HCT116 (cell line): ENCODE results near the gene TMOD4. TPM values are rescaled to one million over a fixed set of nuclear protein-coding genes. Genes with fewer than 3 reads are reported as not detected.

ENCODE experiments used
- ATAC-seq: fragments of 200-7000 bp; cut with Tn5 transposase; 2 replicates; pipeline ENCODE4 v1.9.1; 2020; ENCODE audit warnings: mild to moderate bottlenecking, moderate library complexity
- BruUV-seq: library from RNA; stranded (reverse); fragments of 400-500 nt; replicated peaks from 2 replicates; lab custom pipeline; 2021; lab: Mats Ljungman, UMichigan
- CTCF ChIA-PET: fragments of 300-600 bp; sonication (Branson Sonifier 250); formaldehyde crosslinking; loops from one replicate; lab custom pipeline; 2021; ENCODE audit warnings: antibody characterized with exemption; lab: Charles Lee
- POLR2A ChIA-PET: fragments of 300-600, 350-600 bp; sonication (Branson Sonifier 250); formaldehyde crosslinking; loops from one replicate; lab custom pipeline; 2021; ENCODE audit warnings: antibody characterized with exemption; lab: Charles Lee
- RAD21 ChIA-PET, 2 experiments: fragments of 300-600 bp; sonication (Branson Sonifier 250); formaldehyde crosslinking; loops; one replicate each; lab custom pipeline; 2023; ENCODE audit warnings: low total read pairs in 2 of 2; ENCODE audit not compliant: uncharacterized antibody in 2 of 2, unreplicated experiment in 2 of 2, low non-redundant PET in 1 of 2; lab: Charles Lee
- DNase-seq: peaks from one replicate; pipeline ENCODE4 v3.0.0-alpha.2; 2010; ENCODE audit warnings: low read depth, low spot score
- H2AFZ ChIP-seq: fragments of 200-600 bp; shearing (Covaris generic), sonication (generic); 2 replicates; pipeline ENCODE4 v1.6.1; 2017; ENCODE audit warnings: low read depth, mixed run types, mixed read lengths, antibody characterized with exemption, low read length; ENCODE audit not compliant: poor library complexity, severe bottlenecking
- H3K27ac ChIP-seq: 2 replicates; pipeline ENCODE4 v1.5.1; 2012; ENCODE audit warnings: low read depth, low read length
- H3K27me3 ChIP-seq: fragments of 200-600 bp; sonication (generic); 2 replicates; pipeline ENCODE4 v1.6.1; 2016; ENCODE audit warnings: mixed run types, low read length, mixed read lengths; ENCODE audit not compliant: insufficient read depth
- H3K36me3 ChIP-seq, 2 experiments: fragments of 200-500 bp in 1 of 2; fragments of 200-600 bp in 1 of 2; sonication (Bioruptor generic) in 1 of 2; sonication (generic) in 1 of 2; 2 replicates each; pipeline versions ENCODE4 v1.5.1 to v1.6.1; 2014 to 2016; ENCODE audit warnings: low read length in 2 of 2, inconsistent platforms in 1 of 2, mixed read lengths in 1 of 2, mixed run types in 1 of 2; ENCODE audit not compliant: insufficient read depth in 2 of 2, control insufficient read depth in 1 of 2
- H3K4me1 ChIP-seq, 2 experiments: fragments of 200-600 bp in 1 of 2; sonication (generic) in 1 of 2; 2 replicates each; pipeline versions ENCODE4 v1.5.1 to v1.6.1; 2012 to 2017; ENCODE audit warnings: low read length in 2 of 2, inconsistent platforms in 1 of 2, mild to moderate bottlenecking in 1 of 2, mixed read lengths in 1 of 2, mixed run types in 1 of 2, moderate library complexity in 1 of 2; ENCODE audit not compliant: insufficient read depth in 2 of 2, control insufficient read depth in 1 of 2
- H3K4me2 ChIP-seq: fragments of 200-600 bp; sonication (generic); 2 replicates; pipeline ENCODE4 v1.6.1; 2017; ENCODE audit warnings: mixed run types, low read length, mixed read lengths
- H3K4me3 ChIP-seq, 2 experiments: fragments of 200-600 bp in 1 of 2; sonication (generic) in 1 of 2; replicated peaks in 1 of 2; 2 replicates each; pipeline ENCODE4 v1.5.1; 2011 to 2016; ENCODE audit warnings: low read length in 2 of 2, control low read depth in 1 of 2, low read depth in 1 of 2, mild to moderate bottlenecking in 1 of 2, mixed read lengths in 1 of 2, mixed run types in 1 of 2
- H3K79me2 ChIP-seq: fragments of 200-600 bp; sonication (generic); 2 replicates; pipeline ENCODE4 v1.6.1; 2017; ENCODE audit warnings: mild to moderate bottlenecking, mixed run types, low read length, moderate library complexity, mixed read lengths; ENCODE audit not compliant: insufficient read depth
- H3K9ac ChIP-seq: fragments of 200-600 bp; sonication (generic); 2 replicates; pipeline ENCODE4 v1.6.1; 2016; ENCODE audit warnings: low read length, mixed read lengths
- H3K9me2 ChIP-seq: fragments of 200-600 bp; sonication (generic), shearing (Covaris generic); 2 replicates; pipeline ENCODE4 v1.6.1; 2017; ENCODE audit warnings: mixed run types, mild to moderate bottlenecking, moderate library complexity; ENCODE audit not compliant: insufficient read depth
- H3K9me3 ChIP-seq, 2 experiments: fragments of 200-500 bp in 1 of 2; fragments of 200-600 bp in 1 of 2; sonication (Bioruptor generic) in 1 of 2; sonication (generic) in 1 of 2; 2 replicates each; pipeline ENCODE4 v1.6.1; 2014 to 2017; ENCODE audit warnings: low read length in 2 of 2, mixed read lengths in 2 of 2, inconsistent platforms in 1 of 2, low read depth in 1 of 2, mild to moderate bottlenecking in 1 of 2, mixed run types in 1 of 2, moderate library complexity in 1 of 2; ENCODE audit not compliant: control insufficient read depth in 1 of 2, insufficient read depth in 1 of 2
- H4K20me1 ChIP-seq: fragments of 200-600 bp; sonication (generic), shearing (Covaris generic); 2 replicates; pipeline ENCODE4 v1.6.1; 2017; ENCODE audit warnings: mixed run types, mild to moderate bottlenecking, moderate library complexity; ENCODE audit not compliant: insufficient read depth
- CEBPB ChIP-seq: IDR thresholded peaks from 2 replicates; pipeline ENCODE4 v1.6.1; 2012; ENCODE audit warnings: low read depth
- ELF1 ChIP-seq: IDR thresholded peaks from 2 replicates; pipeline ENCODE4 v1.6.1; 2012; ENCODE audit warnings: low read depth, borderline replicate concordance
- EZH2 ChIP-seq: fragments of 200-600 bp; sonication (generic); IDR thresholded peaks from 2 replicates; pipeline ENCODE4 v1.6.1; 2017; ENCODE audit warnings: antibody characterized with exemption, mixed run types
- EZH2phosphoT487 ChIP-seq: fragments of 200-600 bp; IDR thresholded peaks from 2 replicates; pipeline ENCODE4 v1.6.1; 2018; ENCODE audit warnings: antibody characterized with exemption, borderline replicate concordance
- POLR2A ChIP-seq: IDR thresholded peaks from 2 replicates; pipeline ENCODE4 v1.7.0; 2011; ENCODE audit warnings: borderline replicate concordance; ENCODE audit not compliant: insufficient read depth, insufficient read length; ENCODE audit errors: extremely low read depth
- SIN3A ChIP-seq: IDR thresholded peaks from 2 replicates; pipeline ENCODE4 v1.6.1; 2012; ENCODE audit warnings: low read depth
- SRF ChIP-seq: IDR thresholded peaks from 2 replicates; pipeline ENCODE4 v1.6.1; 2012; ENCODE audit warnings: low read depth
- TCF7L2 ChIP-seq: IDR thresholded peaks from 2 replicates; pipeline ENCODE4 v1.7.0; 2011; ENCODE audit warnings: borderline replicate concordance, inconsistent platforms; ENCODE audit not compliant: insufficient read depth, insufficient read length; ENCODE audit errors: extremely low read depth
- YY1 ChIP-seq: IDR thresholded peaks from 2 replicates; pipeline ENCODE4 v1.6.1; 2011; ENCODE audit warnings: low read length, low read depth, moderate library complexity, mild to moderate bottlenecking; ENCODE audit not compliant: insufficient replicate concordance; ENCODE audit errors: extremely low read depth
- intact Hi-C: fragments of 100-400 bp; cut with micrococcal nuclease; formaldehyde crosslinking; loops from 2 replicates; pipeline ENCODE4 v1.10.0; 2022
- total RNA-seq: library from RNA; stranded (reverse); gene quantifications from one replicate; pipeline ENCODE4 v1.2.1, GENCODE V29; 2021; ENCODE audit not compliant: unreplicated experiment
- TF ChIP-seq, protein P1 (sequence below): IDR thresholded peaks from 2 replicates; pipeline ENCODE4 v1.6.1; 2012
- TF ChIP-seq, protein P2 (sequence below): IDR thresholded peaks from 2 replicates; pipeline ENCODE4 v1.6.1; 2011; ENCODE audit warnings: mild to moderate bottlenecking, low read length, moderate library complexity; ENCODE audit not compliant: insufficient replicate concordance; ENCODE audit errors: extremely low read depth
- TF ChIP-seq, protein P3 (sequence below): IDR thresholded peaks from 2 replicates; pipeline ENCODE4 v1.6.1; 2012; ENCODE audit warnings: low read depth

The TMOD4 gene
- total RNA-seq, 1 experiment from 2014 or later: 1.8 TPM

GRCh38 chr1:151184211-151184610 lies 8.4 kb upstream of the TMOD4 start:
- ChIA-PET CTCF (no interaction called here), POLR2A (no interaction called here)
- BruUV-seq: no TSS peak

More at GRCh38 chr1:151184211-151184610, 8.4 kb upstream of the TMOD4 start:
- Histone ChIP-seq H3K4me2 (no peak overlapping the region), H2AFZ (no peak overlapping the region), H3K9ac (no peak overlapping the region), H3K4me1 (peaks cover 4 to 10% of the 10 kb centered on the region in 2 experiments; a peak in 3 of 4 replicates), H3K79me2 (peaks cover 32% of the 10 kb centered on the region), H3K27ac (no peak overlapping the region), H3K27me3 (no peaks in the 10 kb centered on the region), H3K36me3 (peaks cover 35 to 36% of the 10 kb centered on the region in 2 experiments; a peak in 3 of 4 replicates), H3K9me3 (no peaks in the 10 kb centered on the region), H3K4me3 (no peak overlapping the region), H4K20me1 (no peaks in the 10 kb centered on the region), H3K9me2 (no peaks in the 10 kb centered on the region)
- intact Hi-C loops: no loop called here
- RAD21 ChIA-PET: no interaction called here
- DNase-seq (no peak), ATAC-seq (no peak)
- TF ChIP-seq SRF: no peak
- TF ChIP-seq EZH2: no peak
- TF ChIP-seq TCF7L2: no peak
- no peak for TF ChIP-seq ELF1
- no peak for TF ChIP-seq SIN3A
- no peak for TF ChIP-seq EZH2phosphoT487
- TF ChIP-seq YY1: no peak
- TF ChIP-seq POLR2A: no peak
- TF ChIP-seq, protein P1, sequence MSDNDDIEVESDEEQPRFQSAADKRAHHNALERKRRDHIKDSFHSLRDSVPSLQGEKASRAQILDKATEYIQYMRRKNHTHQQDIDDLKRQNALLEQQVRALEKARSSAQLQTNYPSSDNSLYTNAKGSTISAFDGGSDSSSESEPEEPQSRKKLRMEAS: no peak
- TF ChIP-seq, protein P2, sequence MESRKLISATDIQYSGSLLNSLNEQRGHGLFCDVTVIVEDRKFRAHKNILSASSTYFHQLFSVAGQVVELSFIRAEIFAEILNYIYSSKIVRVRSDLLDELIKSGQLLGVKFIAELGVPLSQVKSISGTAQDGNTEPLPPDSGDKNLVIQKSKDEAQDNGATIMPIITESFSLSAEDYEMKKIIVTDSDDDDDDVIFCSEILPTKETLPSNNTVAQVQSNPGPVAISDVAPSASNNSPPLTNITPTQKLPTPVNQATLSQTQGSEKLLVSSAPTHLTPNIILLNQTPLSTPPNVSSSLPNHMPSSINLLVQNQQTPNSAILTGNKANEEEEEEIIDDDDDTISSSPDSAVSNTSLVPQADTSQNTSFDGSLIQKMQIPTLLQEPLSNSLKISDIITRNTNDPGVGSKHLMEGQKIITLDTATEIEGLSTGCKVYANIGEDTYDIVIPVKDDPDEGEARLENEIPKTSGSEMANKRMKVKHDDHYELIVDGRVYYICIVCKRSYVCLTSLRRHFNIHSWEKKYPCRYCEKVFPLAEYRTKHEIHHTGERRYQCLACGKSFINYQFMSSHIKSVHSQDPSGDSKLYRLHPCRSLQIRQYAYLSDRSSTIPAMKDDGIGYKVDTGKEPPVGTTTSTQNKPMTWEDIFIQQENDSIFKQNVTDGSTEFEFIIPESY: no peak
- TF ChIP-seq, protein P3, sequence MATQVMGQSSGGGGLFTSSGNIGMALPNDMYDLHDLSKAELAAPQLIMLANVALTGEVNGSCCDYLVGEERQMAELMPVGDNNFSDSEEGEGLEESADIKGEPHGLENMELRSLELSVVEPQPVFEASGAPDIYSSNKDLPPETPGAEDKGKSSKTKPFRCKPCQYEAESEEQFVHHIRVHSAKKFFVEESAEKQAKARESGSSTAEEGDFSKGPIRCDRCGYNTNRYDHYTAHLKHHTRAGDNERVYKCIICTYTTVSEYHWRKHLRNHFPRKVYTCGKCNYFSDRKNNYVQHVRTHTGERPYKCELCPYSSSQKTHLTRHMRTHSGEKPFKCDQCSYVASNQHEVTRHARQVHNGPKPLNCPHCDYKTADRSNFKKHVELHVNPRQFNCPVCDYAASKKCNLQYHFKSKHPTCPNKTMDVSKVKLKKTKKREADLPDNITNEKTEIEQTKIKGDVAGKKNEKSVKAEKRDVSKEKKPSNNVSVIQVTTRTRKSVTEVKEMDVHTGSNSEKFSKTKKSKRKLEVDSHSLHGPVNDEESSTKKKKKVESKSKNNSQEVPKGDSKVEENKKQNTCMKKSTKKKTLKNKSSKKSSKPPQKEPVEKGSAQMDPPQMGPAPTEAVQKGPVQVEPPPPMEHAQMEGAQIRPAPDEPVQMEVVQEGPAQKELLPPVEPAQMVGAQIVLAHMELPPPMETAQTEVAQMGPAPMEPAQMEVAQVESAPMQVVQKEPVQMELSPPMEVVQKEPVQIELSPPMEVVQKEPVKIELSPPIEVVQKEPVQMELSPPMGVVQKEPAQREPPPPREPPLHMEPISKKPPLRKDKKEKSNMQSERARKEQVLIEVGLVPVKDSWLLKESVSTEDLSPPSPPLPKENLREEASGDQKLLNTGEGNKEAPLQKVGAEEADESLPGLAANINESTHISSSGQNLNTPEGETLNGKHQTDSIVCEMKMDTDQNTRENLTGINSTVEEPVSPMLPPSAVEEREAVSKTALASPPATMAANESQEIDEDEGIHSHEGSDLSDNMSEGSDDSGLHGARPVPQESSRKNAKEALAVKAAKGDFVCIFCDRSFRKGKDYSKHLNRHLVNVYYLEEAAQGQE: no peak
- no peak for TF ChIP-seq CEBPB
